GM20000 (cell line): ENCODE results near the gene ZFYVE26.
"Not testable (repeated sequence)": the region's sequence is repeated elsewhere in the genome, so short reads cannot be mapped to it uniquely, and the experiment has no call there.

Source experiments
- DNase-seq: peaks from one replicate; pipeline ENCODE4 v3.0.0; 2012; ENCODE audit warnings: low spot score
- CTCF ChIP-seq: IDR thresholded peaks from 2 replicates; pipeline ENCODE4 v1.5.1; 2012; ENCODE audit warnings: mild to moderate bottlenecking, control low read depth; ENCODE audit errors: extremely low read depth, missing control alignments

ZFYVE26 gene

DNA sequence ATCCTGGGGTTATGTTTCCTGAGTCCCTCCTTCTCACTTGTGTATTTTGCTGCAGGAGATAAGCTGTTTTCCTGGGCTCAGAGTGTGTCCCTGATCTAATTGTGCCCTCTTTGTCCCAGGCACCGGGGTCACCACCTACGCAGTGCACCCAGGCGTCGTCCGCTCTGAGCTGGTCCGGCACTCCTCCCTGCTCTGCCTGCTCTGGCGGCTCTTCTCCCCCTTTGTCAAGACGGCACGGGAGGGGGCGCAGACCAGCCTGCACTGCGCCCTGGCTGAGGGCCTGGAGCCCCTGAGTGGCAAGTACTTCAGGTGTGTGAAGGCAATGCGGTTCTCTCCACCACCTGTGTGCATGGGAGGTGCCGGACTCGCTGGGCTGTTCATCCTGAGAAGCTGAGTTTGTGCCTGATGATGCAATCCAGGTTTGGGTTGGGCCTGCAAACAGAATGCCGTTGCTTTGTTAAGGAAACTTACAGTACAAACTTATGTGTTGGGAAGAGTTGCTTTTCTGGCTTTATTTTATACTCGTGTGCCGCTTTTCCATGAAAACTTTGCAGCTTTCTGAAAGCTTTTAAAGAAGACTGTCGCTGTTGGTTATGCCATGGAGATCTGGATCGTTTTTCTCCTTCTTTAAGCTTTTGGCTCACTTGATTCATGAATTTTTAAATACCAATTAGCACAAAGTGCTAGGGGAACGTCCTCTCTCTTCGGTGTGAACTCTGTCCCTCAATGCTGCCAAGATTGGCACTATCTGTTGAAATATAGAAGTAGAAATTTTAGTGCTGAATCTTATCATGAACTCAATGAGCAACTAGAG lies 87.1 kb downstream of the ZFYVE26 start:
- DNase-seq = no peak
- no peak for TF ChIP-seq CTCF

DNA sequence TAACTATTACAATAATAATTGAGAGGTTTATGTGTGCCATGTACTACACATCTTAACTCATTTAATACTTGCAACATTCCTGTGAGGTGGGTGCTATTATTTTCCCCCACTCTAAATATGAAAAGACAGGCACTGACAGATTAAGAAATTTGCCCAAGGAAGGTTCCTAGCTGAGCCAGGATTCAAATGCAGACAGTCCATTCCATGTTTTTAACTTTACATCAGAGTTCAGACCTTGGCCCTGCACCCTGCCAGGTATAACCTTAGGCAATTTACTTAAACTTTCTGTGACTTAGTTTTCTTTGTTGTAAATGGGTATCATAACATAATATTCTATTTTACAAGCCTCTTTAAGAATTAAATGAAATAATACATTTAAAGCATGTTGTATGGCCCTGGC lies 88.1 kb downstream of the ZFYVE26 start:
- DNase-seq = no peak

GRCh38 chr14:67727361-67727760 lies 89.0 kb downstream of the ZFYVE26 start:
- no peak for DNase-seq
- no peak for TF ChIP-seq CTCF

More for the DNA sequence above, 88.1 kb downstream of the ZFYVE26 start:
- TF ChIP-seq CTCF = no peak

GRCh38 chr14:67725171-67725570 lies 91.2 kb downstream of the ZFYVE26 start:
- no peak for DNase-seq
- TF ChIP-seq CTCF = no peak

GRCh38 chr14:67722293-67722692 lies 94.1 kb downstream of the ZFYVE26 start:
- TF ChIP-seq CTCF = no peak
- no peak for DNase-seq

DNA sequence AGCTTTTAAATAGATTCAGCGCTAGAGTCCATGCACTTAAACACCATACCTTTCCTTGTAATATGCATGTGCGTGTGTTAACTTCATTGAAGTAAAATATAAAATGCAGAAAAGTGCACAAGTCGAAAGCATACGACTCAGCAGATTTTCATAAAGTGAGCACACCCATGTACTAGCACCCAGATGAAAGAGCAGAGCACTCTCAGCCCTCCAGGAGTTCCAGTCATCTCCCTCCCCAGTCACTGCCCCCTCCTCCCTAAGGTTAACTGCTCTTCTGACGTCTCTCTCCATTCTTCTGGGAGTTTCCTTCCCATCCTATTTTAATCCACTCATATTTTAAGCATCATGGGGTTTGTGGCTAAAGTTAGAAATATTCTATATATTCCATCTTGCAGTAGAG lies 94.5 kb downstream of the ZFYVE26 start:
- no peak for DNase-seq
- no peak for TF ChIP-seq CTCF

DNA sequence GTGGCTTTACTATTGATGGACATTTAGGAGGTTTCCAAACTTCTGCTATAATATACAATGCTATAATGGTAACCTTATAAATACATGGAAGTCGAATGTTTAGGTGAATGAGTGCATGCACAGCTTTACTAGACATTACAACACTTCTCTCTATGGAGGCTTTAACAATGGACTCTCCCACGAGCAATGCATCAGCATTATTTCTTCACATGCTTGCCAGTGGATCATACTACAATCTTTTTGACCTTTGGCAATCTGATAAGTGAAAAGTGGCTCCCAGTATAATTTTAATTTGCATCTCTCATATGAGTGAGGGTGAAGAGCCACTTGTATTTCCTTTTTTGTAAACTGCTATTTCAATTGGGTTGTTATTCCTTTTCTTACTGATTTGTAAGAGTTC lies 96.5 kb downstream of the ZFYVE26 start:
- no peak for DNase-seq
- no peak for TF ChIP-seq CTCF

DNA sequence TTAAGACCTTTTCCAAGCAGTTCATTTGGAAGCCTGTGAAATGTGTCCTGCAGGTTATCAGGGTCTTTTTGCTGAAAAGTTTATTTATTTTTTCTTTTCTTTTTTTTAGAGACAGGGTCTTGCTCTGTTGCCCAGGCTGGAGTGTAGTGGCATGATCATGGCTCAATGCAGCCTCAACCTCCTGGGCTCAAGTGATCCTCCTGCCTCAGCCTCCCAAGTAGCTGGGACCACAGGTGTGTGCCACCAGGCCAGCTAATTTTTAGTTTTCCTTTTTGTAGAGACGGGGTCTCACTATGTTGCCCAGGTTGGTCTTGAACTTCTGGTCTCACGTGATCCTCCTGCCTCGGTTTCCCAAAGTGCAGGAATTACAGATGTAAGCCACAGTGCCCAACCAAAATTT lies 97.0 kb downstream of the ZFYVE26 start:
- not testable (repeated sequence) for DNase-seq
